Measurements from ENCODE around the gene D2HGDH. TPM values are rescaled to one million over a fixed set of nuclear protein-coding genes. Genes with fewer than 3 reads are reported as not detected.
"Not testable (repeated sequence)": the region's sequence is repeated elsewhere in the genome, so short reads cannot be mapped to it uniquely, and the experiment has no call there.

The D2HGDH gene
- total and polyA plus RNA-seq, 2 experiments from 2014 or later, result 9.7 to 19.1 TPM

DNA sequence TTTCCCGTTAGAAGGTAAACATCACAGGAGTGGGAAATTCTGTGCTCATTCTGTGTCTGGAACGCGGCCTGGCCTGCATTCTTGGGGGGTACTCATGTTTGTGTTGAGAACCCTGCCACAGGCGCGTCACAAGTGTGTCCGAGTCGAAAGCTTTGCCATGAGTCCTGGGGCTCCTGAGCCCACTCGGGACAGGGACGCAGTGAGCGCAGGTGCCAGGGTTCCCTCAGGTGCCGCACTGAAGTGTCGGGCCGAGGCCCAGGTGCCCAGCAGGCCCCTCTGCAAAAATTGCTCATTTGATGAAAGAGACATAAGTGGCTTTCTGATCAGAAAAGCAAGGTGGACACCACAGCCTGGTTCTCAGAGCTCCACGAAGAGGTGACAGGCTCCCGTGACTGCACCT, 4.7 kb downstream of the D2HGDH start:
- H3K27ac ChIP-seq, result no peak overlapping the region
- no peaks in the 10 kb centered on the region for H3K9me3 ChIP-seq (ENCODE audit: low read depth)
- no peaks in the 10 kb centered on the region for H3K36me3 ChIP-seq (ENCODE audit: low read depth)
- peaks cover 6% of the 10 kb centered on the region; the same call in 1 of the 2 replicates for H3K4me1 ChIP-seq (ENCODE audit: insufficient read depth)
- H3K79me2 ChIP-seq (ENCODE audit: insufficient read depth), result peaks cover 22% of the 10 kb centered on the region
- H3F3A ChIP-seq (ENCODE audit: insufficient read depth), result no peaks in the 10 kb centered on the region
- in situ Hi-C loops (cut with MboI), result no loop called here
- TF ChIP-seq EZH2phosphoT487 (IDR thresholded peaks at IDR 0.05; ENCODE audit: insufficient read depth, low read depth) (no peak), EZH2 (IDR thresholded peaks at IDR 0.05; ENCODE audit: insufficient read depth, poor library complexity, severe bottlenecking) (no peak)
- no peak overlapping the region for H3K4me3 ChIP-seq
- H3K27me3 ChIP-seq (replicated peaks; ENCODE audit: insufficient read depth), result no peaks in the 10 kb centered on the region
- no peaks in the 10 kb centered on the region for H4K20me1 ChIP-seq (ENCODE audit: insufficient read depth)
- no peak overlapping the region for H2AFZ ChIP-seq
- H3K9ac ChIP-seq, result no peak overlapping the region
- no peak overlapping the region for H3K4me2 ChIP-seq (ENCODE audit: unreplicated experiment)
- no peak for DNase-seq
- 93 to 96% methylated on average over 15 of the region's 15 CpGs for WGBS, 2 experiments (ENCODE audit: low coverage in 1 of 2, low lambda C conversion rate in 2 of 2, missing lambda C conversion rate in 2 of 2)
- H3K9me2 ChIP-seq (ENCODE audit: insufficient read depth), result no peaks in the 10 kb centered on the region

DNA sequence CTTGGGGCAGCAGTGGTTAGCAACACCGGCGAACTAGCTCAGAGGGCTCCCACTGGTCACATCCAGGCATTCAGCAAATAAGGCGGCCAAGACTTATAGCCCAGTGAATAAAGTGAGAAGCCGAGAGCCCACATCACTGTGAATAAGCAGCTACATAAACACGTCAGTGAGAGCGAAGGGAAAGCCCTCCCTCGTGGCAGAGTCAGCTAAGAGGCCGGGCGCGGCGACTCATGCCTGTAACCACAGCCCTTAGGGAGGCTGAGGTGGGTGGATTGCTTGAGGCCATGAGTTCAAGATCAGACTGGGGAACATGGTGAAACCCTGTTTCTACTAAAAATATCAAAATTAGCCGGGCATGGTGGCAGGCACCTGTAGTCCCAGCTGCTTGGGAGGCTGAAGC, 5.2 kb downstream of the D2HGDH start:
- Histone ChIP-seq H2AFZ (no peak overlapping the region), H3K79me2 (ENCODE audit: insufficient read depth) (peaks cover 22% of the 10 kb centered on the region), H3K4me2 (ENCODE audit: unreplicated experiment) (no peak overlapping the region), H3K9me3 (ENCODE audit: low read depth) (no peaks in the 10 kb centered on the region), H3K27me3 (replicated peaks; ENCODE audit: insufficient read depth) (no peaks in the 10 kb centered on the region), H3K4me3 (no peak overlapping the region), H3K9me2 (ENCODE audit: insufficient read depth) (no peaks in the 10 kb centered on the region), H3K4me1 (ENCODE audit: insufficient read depth) (peaks cover 6% of the 10 kb centered on the region; the same call in 1 of the 2 replicates), H4K20me1 (ENCODE audit: insufficient read depth) (no peaks in the 10 kb centered on the region), H3F3A (ENCODE audit: insufficient read depth) (no peaks in the 10 kb centered on the region), H3K36me3 (ENCODE audit: low read depth) (no peaks in the 10 kb centered on the region), H3K27ac (no peak overlapping the region), H3K9ac (no peak overlapping the region)
- in situ Hi-C loops (cut with MboI), result no loop called here
- peak; percentile 76 for DNase-seq
- TF ChIP-seq EZH2phosphoT487 (IDR thresholded peaks at IDR 0.05; ENCODE audit: insufficient read depth, low read depth) (no peak), EZH2 (IDR thresholded peaks at IDR 0.05; ENCODE audit: insufficient read depth, poor library complexity, severe bottlenecking) (no peak)
- WGBS, 2 experiments (ENCODE audit: low coverage in 1 of 2, low lambda C conversion rate in 2 of 2, missing lambda C conversion rate in 2 of 2), result 69 to 72% methylated on average over 12 of the region's 12 CpGs

DNA sequence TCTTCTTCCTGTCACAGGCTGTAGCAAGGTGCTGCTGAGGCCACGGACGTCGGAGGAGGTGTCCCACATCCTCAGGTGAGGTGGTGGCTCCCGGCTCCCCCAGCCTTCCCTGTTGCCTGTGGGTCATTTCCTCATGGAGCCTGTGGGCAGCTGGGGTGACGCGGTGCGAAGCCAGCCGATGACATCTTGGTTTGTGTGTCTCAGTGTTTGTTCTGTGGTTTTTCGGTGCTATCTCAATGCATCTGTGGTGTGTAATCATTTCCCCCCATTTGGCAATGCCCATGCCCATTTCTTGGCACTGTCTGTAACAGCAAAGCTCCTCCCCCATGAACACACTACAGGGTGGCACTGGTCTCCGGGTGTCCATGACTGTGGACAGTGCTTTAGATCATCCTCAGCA, 6.6 kb downstream of the D2HGDH start:
- no peak overlapping the region for H3K4me3 ChIP-seq
- no peaks in the 10 kb centered on the region for H3K9me2 ChIP-seq (ENCODE audit: insufficient read depth)
- in situ Hi-C loops (cut with MboI), result no loop called here
- H3K27ac ChIP-seq, result no peak overlapping the region
- no peaks in the 10 kb centered on the region for H3K27me3 ChIP-seq (replicated peaks; ENCODE audit: insufficient read depth)
- H3K79me2 ChIP-seq (ENCODE audit: insufficient read depth), result peaks cover 15% of the 10 kb centered on the region; the same call in 1 of the 2 replicates
- H3K9me3 ChIP-seq (ENCODE audit: low read depth), result no peaks in the 10 kb centered on the region
- no peak overlapping the region for H2AFZ ChIP-seq
- H3K36me3 ChIP-seq (ENCODE audit: low read depth), result peaks cover 9% of the 10 kb centered on the region; the same call in 1 of the 2 replicates
- no peak for TF ChIP-seq EZH2phosphoT487 (IDR thresholded peaks at IDR 0.05; ENCODE audit: insufficient read depth, low read depth)
- no peak for TF ChIP-seq EZH2 (IDR thresholded peaks at IDR 0.05; ENCODE audit: insufficient read depth, poor library complexity, severe bottlenecking)
- H4K20me1 ChIP-seq (ENCODE audit: insufficient read depth), result no peaks in the 10 kb centered on the region
- no peak overlapping the region for H3K9ac ChIP-seq
- H3K4me1 ChIP-seq (ENCODE audit: insufficient read depth), result peaks cover 6% of the 10 kb centered on the region; the same call in 1 of the 2 replicates
- peak; percentile 12 for DNase-seq
- WGBS, 2 experiments (ENCODE audit: low coverage in 1 of 2, low lambda C conversion rate in 2 of 2, missing lambda C conversion rate in 2 of 2), result 81 to 88% methylated on average over 10 of the region's 10 CpGs
- H3K4me2 ChIP-seq (ENCODE audit: unreplicated experiment), result no peak overlapping the region
- H3F3A ChIP-seq (ENCODE audit: insufficient read depth), result no peaks in the 10 kb centered on the region

DNA sequence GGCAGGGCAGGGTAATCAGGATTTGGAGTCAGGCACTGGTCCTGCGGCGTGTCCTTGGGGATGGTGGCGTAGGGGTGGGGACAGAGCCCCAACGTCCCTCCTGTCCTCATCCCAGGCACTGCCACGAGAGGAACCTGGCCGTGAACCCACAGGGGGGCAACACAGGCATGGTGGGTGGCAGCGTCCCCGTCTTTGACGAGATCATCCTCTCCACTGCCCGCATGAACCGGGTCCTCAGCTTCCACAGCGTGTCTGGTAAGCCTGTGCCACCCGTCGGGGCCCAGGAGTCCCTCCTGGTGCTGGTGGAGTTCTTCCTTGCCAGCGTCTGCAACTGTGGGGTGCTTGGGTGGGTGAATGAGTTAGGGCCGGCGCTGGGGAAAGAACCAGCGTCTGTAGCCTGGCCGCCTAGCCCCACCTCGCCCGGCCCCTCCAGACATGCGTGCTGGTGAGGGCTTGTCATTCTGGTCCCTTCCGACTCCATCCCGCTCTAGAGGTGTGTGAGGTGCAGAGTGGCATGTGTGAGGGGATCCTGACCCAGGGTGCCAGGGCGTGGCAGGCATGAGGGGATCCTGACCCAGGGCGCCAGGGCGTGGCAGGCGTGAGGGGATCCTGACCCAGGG, 8.0 kb downstream of the D2HGDH start:
- no peaks in the 10 kb centered on the region for H3K9me2 ChIP-seq (ENCODE audit: insufficient read depth)
- TF ChIP-seq EZH2 (IDR thresholded peaks at IDR 0.05; ENCODE audit: insufficient read depth, poor library complexity, severe bottlenecking) (no peak), EZH2phosphoT487 (IDR thresholded peaks at IDR 0.05; ENCODE audit: insufficient read depth, low read depth) (no peak)
- 95 to 97% methylated on average over 27 to 28 of the region's 28 CpGs for WGBS, 2 experiments (ENCODE audit: low coverage in 1 of 2, low lambda C conversion rate in 2 of 2, missing lambda C conversion rate in 2 of 2)

DNA sequence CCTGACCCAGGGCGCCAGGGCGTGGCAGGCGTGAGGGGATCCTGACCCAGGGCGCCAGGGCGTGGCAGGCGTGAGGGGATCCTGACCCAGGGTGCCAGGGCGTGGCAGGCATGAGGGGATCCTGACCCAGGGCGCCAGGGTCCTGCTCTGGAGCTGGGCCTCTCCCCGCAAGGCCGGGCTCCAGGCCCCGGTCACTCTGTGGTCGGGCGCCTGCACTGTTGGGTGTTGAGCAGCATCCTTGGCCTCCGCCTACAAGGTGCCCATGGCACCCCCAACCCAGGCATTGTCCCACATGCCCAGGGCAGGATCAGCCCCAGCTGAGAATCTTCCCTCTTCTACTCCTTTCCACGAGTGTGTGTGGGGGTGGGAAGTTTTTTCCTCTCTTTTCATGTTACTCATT, 8.6 kb downstream of the D2HGDH start:
- H3K9ac ChIP-seq; H3K4me3 ChIP-seq; H3K9me3 ChIP-seq (ENCODE audit: low read depth); H3K9me2 ChIP-seq (ENCODE audit: insufficient read depth); H4K20me1 ChIP-seq (ENCODE audit: insufficient read depth); H3K4me1 ChIP-seq (ENCODE audit: insufficient read depth); H2AFZ ChIP-seq; H3K4me2 ChIP-seq (ENCODE audit: unreplicated experiment); H3F3A ChIP-seq (ENCODE audit: insufficient read depth); DNase-seq; in situ Hi-C loops (cut with MboI); H3K27ac ChIP-seq; H3K27me3 ChIP-seq (replicated peaks; ENCODE audit: insufficient read depth): not testable (repeated sequence)
- Histone ChIP-seq H3K79me2 (ENCODE audit: insufficient read depth) (peaks cover 15% of the 10 kb centered on the region; the same call in 1 of the 2 replicates), H3K36me3 (ENCODE audit: low read depth) (peaks cover 11% of the 10 kb centered on the region; the same call in 1 of the 2 replicates)
- WGBS, 2 experiments (ENCODE audit: low coverage in 1 of 2, low lambda C conversion rate in 2 of 2, missing lambda C conversion rate in 2 of 2), result 97 to 98% methylated on average over 8 to 10 of the region's 15 CpGs

More for the DNA sequence above, 8.0 kb downstream of the D2HGDH start:
- H3K27me3 ChIP-seq (replicated peaks; ENCODE audit: insufficient read depth), result no peaks in the 10 kb centered on the region
- no peak overlapping the region for H3K4me2 ChIP-seq (ENCODE audit: unreplicated experiment)
- H3K9ac ChIP-seq, result no peak overlapping the region
- peaks cover 11% of the 10 kb centered on the region; the same call in 1 of the 2 replicates for H3K36me3 ChIP-seq (ENCODE audit: low read depth)
- no peak for DNase-seq
- H3K4me1 ChIP-seq (ENCODE audit: insufficient read depth), result peaks cover 6% of the 10 kb centered on the region; the same call in 1 of the 2 replicates
- in situ Hi-C loops (cut with MboI), result no loop called here
- no peak overlapping the region for H3K4me3 ChIP-seq
- H3K9me3 ChIP-seq (ENCODE audit: low read depth), result no peaks in the 10 kb centered on the region
- no peaks in the 10 kb centered on the region for H3F3A ChIP-seq (ENCODE audit: insufficient read depth)
- H3K27ac ChIP-seq, result no peak overlapping the region
- H2AFZ ChIP-seq, result no peak overlapping the region
- no peaks in the 10 kb centered on the region for H4K20me1 ChIP-seq (ENCODE audit: insufficient read depth)
- peaks cover 15% of the 10 kb centered on the region; the same call in 1 of the 2 replicates for H3K79me2 ChIP-seq (ENCODE audit: insufficient read depth)

Data from GM23248 (cell line).